ENCODE measurements around the gene SLBP. TPM values are rescaled to one million over a fixed set of nuclear protein-coding genes. Genes with fewer than 3 reads are reported as not detected.
"Not testable (repeated sequence)": the region's sequence is repeated elsewhere in the genome, so short reads cannot be mapped to it uniquely, and the experiment has no call there.

The SLBP gene
- total RNA-seq, 4 donors from 2014 or later: 17.0 to 25.6 (median 21.0) TPM

GRCh38 chr4:1711055-1711570 is 1.0 kb downstream of the SLBP start:
- Histone ChIP-seq H3K9me3 (no peaks in the 10 kb centered on the region), H3K36me3 (no peaks in the 10 kb centered on the region), H3K27me3 (no peaks in the 10 kb centered on the region), H3K4me1 (peaks cover 18 to 25% of the 10 kb centered on the region in 2 donors), H3K27ac (peak overlapping the region; percentile 91 to 96 (median 95)), H3K4me3 (peak overlapping the region; percentile 66 to 77 (median 73))
- no peak for DNase-seq
- intact Hi-C loops (cut with DNase I; ENCODE audit: low total_unique reads): loop anchor here (5.0 kb wide), 1 partner anchor 146 kb away; the partner anchor contains the start of gene LETM1
- no peak for ATAC-seq
- in situ Hi-C loops (cut with MboI; ENCODE audit: low sequenced_read_pairs in 4 of 4): no loop called here
- TF ChIP-seq CTCF (IDR thresholded peaks at IDR 0.05 in 4 of 5, conservative IDR thresholded peaks at IDR 0.05 in 1 of 5) (no peak), POLR2A (IDR thresholded peaks at IDR 0.05) (no peak)

DNA sequence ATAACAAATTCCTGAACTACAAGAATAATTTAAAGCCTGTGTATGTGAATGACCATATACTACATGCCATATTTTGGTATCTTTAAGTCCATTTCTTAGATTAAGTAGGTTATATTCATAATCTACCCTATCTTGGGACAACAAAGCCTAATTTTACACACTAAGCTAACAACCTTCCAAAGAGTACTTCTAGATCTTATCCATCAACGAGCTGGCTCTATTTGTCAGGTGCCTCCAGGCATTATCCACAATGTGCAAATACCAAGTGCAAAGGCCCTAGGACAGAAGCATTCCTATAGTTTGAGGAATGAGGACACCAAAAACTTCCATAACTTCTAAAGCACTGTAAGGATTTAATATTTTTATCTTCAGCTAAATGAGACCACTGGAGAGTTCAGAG is 3.5 kb downstream of the SLBP start:
- intact Hi-C loops (cut with DNase I; ENCODE audit: low total_unique reads): loop anchor here (2.0 kb wide), 1 partner anchor 18 kb away; no protein-coding TSS in a partner anchor

DNA sequence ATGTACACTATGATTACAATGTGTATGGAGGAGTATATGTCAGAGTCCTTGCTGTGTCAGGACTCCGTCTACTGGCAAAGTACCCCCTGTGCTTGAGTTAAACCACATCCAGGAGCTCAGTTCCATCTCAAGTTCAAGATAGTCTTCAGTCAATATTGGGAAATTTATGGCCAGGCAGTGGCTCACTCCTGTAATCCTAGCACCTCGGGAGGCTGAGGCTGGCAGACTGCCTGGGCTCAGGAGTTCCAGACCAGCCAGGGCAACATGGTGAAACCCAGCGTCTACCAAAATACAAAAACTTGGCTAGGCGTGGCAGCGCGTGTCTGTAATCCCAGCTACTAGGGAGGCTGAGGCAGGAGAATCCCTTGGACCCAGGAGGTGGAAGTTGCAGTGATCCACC is 5.8 kb downstream of the SLBP start:
- TF ChIP-seq CTCF (IDR thresholded peaks at IDR 0.05 in 4 of 5, conservative IDR thresholded peaks at IDR 0.05 in 1 of 5) (no peak), POLR2A (IDR thresholded peaks at IDR 0.05) (no peak)
- H3K4me3 ChIP-seq: no peak overlapping the region
- peaks cover 0 to 14% of the 10 kb centered on the region in 2 donors for H3K36me3 ChIP-seq
- ATAC-seq: peak in 1 of 2 donors; percentile 55
- no peaks in the 10 kb centered on the region for H3K27me3 ChIP-seq
- intact Hi-C loops (cut with DNase I; ENCODE audit: low total_unique reads): no loop called here
- peaks cover 12 to 13% of the 10 kb centered on the region in 2 donors for H3K4me1 ChIP-seq
- DNase-seq: no peak
- H3K9me3 ChIP-seq: no peaks in the 10 kb centered on the region
- H3K27ac ChIP-seq: peak overlapping the region in 1 of 4 donors; percentile 5
- in situ Hi-C loops (cut with MboI; ENCODE audit: low sequenced_read_pairs in 4 of 4): no loop called here

More for the DNA sequence above, 3.5 kb downstream of the SLBP start:
- H3K36me3 ChIP-seq: no peaks in the 10 kb centered on the region
- H3K4me3 ChIP-seq: no peak overlapping the region
- no peak overlapping the region for H3K27ac ChIP-seq
- TF ChIP-seq POLR2A (IDR thresholded peaks at IDR 0.05) (no peak), CTCF (IDR thresholded peaks at IDR 0.05 in 4 of 5, conservative IDR thresholded peaks at IDR 0.05 in 1 of 5) (no peak)
- ATAC-seq (no peak), DNase-seq (no peak)
- peaks cover 18 to 21% of the 10 kb centered on the region in 2 donors for H3K4me1 ChIP-seq
- H3K9me3 ChIP-seq: no peaks in the 10 kb centered on the region
- no peaks in the 10 kb centered on the region for H3K27me3 ChIP-seq
- in situ Hi-C loops (cut with MboI; ENCODE audit: low sequenced_read_pairs in 4 of 4): no loop called here

- in situ Hi-C loops (cut with MboI; ENCODE audit: low sequenced_read_pairs in 4 of 4): no loop called here
- intact Hi-C loops (cut with DNase I; ENCODE audit: low total_unique reads): no loop called here
- no peaks in the 10 kb centered on the region for H3K9me3 ChIP-seq
- ATAC-seq (no peak), DNase-seq (no peak)
- peaks cover 0 to 14% of the 10 kb centered on the region in 2 donors for H3K36me3 ChIP-seq
- no peak overlapping the region for H3K4me3 ChIP-seq
- no peaks in the 10 kb centered on the region for H3K27me3 ChIP-seq
- peak overlapping the region in 1 of 4 donors; percentile 5 for H3K27ac ChIP-seq
- H3K4me1 ChIP-seq: peaks cover 6 to 7% of the 10 kb centered on the region in 2 donors
- TF ChIP-seq POLR2A (IDR thresholded peaks at IDR 0.05) (no peak), CTCF (IDR thresholded peaks at IDR 0.05 in 4 of 5, conservative IDR thresholded peaks at IDR 0.05 in 1 of 5) (no peak)
These were observed 6.4 kb downstream of the SLBP start for GRCh38 chr4:1705732-1706131.

DNA sequence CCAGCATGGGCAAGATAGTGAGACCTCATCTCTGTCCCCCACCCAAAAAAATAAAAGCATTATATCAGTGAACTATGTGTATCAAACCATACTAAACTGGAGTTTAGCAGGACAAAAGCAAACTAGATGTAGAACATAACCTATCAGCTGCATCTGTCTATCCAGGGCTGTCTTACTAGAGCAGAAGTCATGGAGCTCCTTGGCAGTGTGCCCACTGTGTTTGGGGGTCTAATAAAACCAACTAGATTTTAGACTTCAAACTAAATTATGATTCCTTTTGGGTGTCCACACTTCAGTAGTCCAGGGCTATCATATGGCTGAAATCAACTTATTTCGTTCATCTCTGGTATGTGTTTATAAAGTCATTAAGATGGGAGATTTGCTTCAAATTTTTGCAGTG is 8.3 kb downstream of the SLBP start:
- Histone ChIP-seq H3K36me3 (peaks cover 0 to 28% of the 10 kb centered on the region in 2 donors), H3K27me3 (no peaks in the 10 kb centered on the region), H3K4me1 (no peaks in the 10 kb centered on the region), H3K27ac (no peak overlapping the region), H3K4me3 (no peak overlapping the region), H3K9me3 (no peaks in the 10 kb centered on the region)
- in situ Hi-C loops (cut with MboI; ENCODE audit: low sequenced_read_pairs in 4 of 4): no loop called here
- ATAC-seq (no peak), DNase-seq (no peak)
- intact Hi-C loops (cut with DNase I; ENCODE audit: low total_unique reads): no loop called here
- TF ChIP-seq CTCF (IDR thresholded peaks at IDR 0.05 in 4 of 5, conservative IDR thresholded peaks at IDR 0.05 in 1 of 5) (no peak), POLR2A (IDR thresholded peaks at IDR 0.05) (no peak)

DNA sequence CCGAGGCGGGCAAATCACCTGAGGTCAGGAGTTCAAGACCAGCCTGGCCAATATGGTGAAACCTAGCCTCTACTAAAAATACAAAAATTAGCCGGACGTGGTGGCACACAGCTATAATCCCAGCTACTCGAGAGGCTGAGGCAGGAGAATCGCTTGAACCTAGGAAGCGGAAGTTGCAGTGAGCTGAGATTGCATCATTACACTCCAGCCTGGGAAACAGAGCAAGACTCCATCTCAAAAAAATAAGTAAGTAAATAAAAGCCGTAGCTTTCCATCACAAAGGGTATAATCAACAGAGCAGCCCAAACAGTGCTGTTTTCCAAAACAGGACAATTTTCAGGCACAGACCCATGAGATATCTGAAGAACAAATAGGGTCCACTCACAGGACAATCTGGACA is 10.4 kb downstream of the SLBP start:
- ATAC-seq; H3K27ac ChIP-seq; H3K4me1 ChIP-seq; DNase-seq; intact Hi-C loops (cut with DNase I; ENCODE audit: low total_unique reads); H3K9me3 ChIP-seq; in situ Hi-C loops (cut with MboI; ENCODE audit: low sequenced_read_pairs in 4 of 4); H3K27me3 ChIP-seq; H3K4me3 ChIP-seq: not testable (repeated sequence)
- peaks cover 0 to 44% of the 10 kb centered on the region in 2 donors for H3K36me3 ChIP-seq
